SU-DHL-6 (cell line): ENCODE measurements around the gene PLEKHA8.

Source experiments
- H2AFZ ChIP-seq: fragments of 200-600 bp; sonication (generic); 2 replicates; pipeline ENCODE4 v1.6.1; 2014; ENCODE audit warnings: low read depth, mild to moderate bottlenecking, moderate library complexity, mixed read lengths, antibody characterized with exemption, low read length; ENCODE audit not compliant: severe bottlenecking
- H3F3A ChIP-seq: fragments of 200-600 bp; shearing (Covaris generic); 2 replicates; pipeline ENCODE4 v1.6.0; 2016; ENCODE audit warnings: antibody characterized with exemption, mild to moderate bottlenecking; ENCODE audit not compliant: insufficient read depth
- H3K27ac ChIP-seq: fragments of 200-600 bp; sonication (generic); 2 replicates; pipeline ENCODE4 v1.5.1; 2016; ENCODE audit warnings: low read depth, mild to moderate bottlenecking, low read length, moderate library complexity, mixed read lengths
- H3K27me3 ChIP-seq: fragments of 200-600 bp; sonication (generic), shearing (Covaris generic); 2 replicates; pipeline ENCODE4 v1.6.0; 2014; ENCODE audit warnings: mild to moderate bottlenecking, low read length
- H3K36me3 ChIP-seq: fragments of 200-600 bp; sonication (generic); 2 replicates; pipeline ENCODE4 v1.6.1; 2014; ENCODE audit warnings: mild to moderate bottlenecking, low read length, mixed read lengths
- H3K4me2 ChIP-seq: fragments of 300-600, 200-600 bp; shearing (Covaris generic), sonication (generic); 2 replicates; pipeline ENCODE4 v1.6.0; 2014; ENCODE audit warnings: low read length, low read depth, mild to moderate bottlenecking; ENCODE audit not compliant: poor library complexity, severe bottlenecking
- H3K4me3 ChIP-seq: fragments of 200-600 bp; sonication (generic); 2 replicates; pipeline ENCODE4 v1.5.1; 2014; ENCODE audit warnings: antibody characterized with exemption, low read length, mild to moderate bottlenecking, mixed read lengths; ENCODE audit not compliant: insufficient read depth, poor library complexity, severe bottlenecking
- H3K79me2 ChIP-seq: fragments of 200-600 bp; sonication (generic); 2 replicates; pipeline ENCODE4 v1.6.1; 2014; ENCODE audit warnings: mild to moderate bottlenecking, low read length, moderate library complexity; ENCODE audit not compliant: insufficient read depth
- H3K9ac ChIP-seq: fragments of 200-600 bp; sonication (generic); 2 replicates; pipeline ENCODE4 v1.7.0; 2014; ENCODE audit warnings: mild to moderate bottlenecking, low read length
- H3K9me2 ChIP-seq: fragments of 200-600 bp; sonication (generic); replicated peaks from 2 replicates; pipeline ENCODE4 v1.6.1; 2014; ENCODE audit warnings: low read length; ENCODE audit not compliant: insufficient read depth
- H3K9me3 ChIP-seq: fragments of 200-600 bp; sonication (generic); 2 replicates; pipeline ENCODE4 v1.6.1; 2014; ENCODE audit warnings: low read length, mixed read lengths; ENCODE audit not compliant: insufficient read depth
- H4K20me1 ChIP-seq: fragments of 200-600 bp; sonication (generic); 2 replicates; pipeline ENCODE4 v1.6.1; 2014; ENCODE audit warnings: low read depth, mild to moderate bottlenecking, antibody characterized with exemption, low read length, moderate library complexity, mixed read lengths
- CTCF ChIP-seq: fragments of 200-600 bp; sonication (generic); IDR thresholded peaks from one replicate; pipeline ENCODE4 v1.5.1; 2017; ENCODE audit warnings: antibody characterized with exemption, mild to moderate bottlenecking, low read length, moderate library complexity; ENCODE audit not compliant: insufficient read depth, poor library complexity, severe bottlenecking
- EZH2phosphoT487 ChIP-seq: fragments of 200-600 bp; sonication (generic), shearing (Covaris generic); conservative IDR thresholded peaks from 2 replicates; pipeline ENCODE4 v1.6.1; 2018; ENCODE audit warnings: mild to moderate bottlenecking, antibody characterized with exemption, low read length, moderate library complexity, mixed read lengths

PLEKHA8 gene

GRCh38 chr7:30176463-30177109 is 148.4 kb downstream of the PLEKHA8 start:
- Histone ChIP-seq H3K9me3 (no peaks in the 10 kb centered on the region), H3K36me3 (no peaks in the 10 kb centered on the region), H3K79me2 (no peaks in the 10 kb centered on the region), H3K27me3 (no peaks in the 10 kb centered on the region), H3F3A (no peaks in the 10 kb centered on the region), H3K4me2 (no peak overlapping the region), H3K4me3 (no peak overlapping the region), H3K27ac (no peak overlapping the region), H3K9me2 (no peaks in the 10 kb centered on the region), H2AFZ (no peak overlapping the region), H4K20me1 (no peaks in the 10 kb centered on the region), H3K9ac (no peak overlapping the region)
- TF ChIP-seq CTCF (no peak), EZH2phosphoT487 (no peak)

DNA sequence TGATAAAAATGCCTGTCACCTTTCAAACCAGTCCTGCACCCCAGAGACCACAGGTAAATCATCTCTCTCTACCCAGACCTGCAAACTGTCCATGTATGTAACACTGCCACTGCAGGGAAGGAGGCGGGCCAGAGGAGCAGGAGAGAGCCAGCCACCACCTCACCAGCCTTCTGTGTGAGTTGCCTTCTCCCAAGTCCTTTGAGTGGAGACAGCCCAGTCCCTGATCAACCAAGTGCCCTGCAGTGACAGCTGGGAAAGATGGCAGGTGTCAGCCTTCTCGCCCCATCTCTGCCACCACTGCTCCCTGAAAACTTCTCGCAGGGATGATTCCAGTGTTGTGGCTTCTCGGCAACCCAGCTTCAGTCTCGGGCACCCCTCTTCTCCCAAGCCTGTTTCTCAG is 149.0 kb downstream of the PLEKHA8 start:
- H3K9me2 ChIP-seq, result no peaks in the 10 kb centered on the region

GRCh38 chr7:30177965-30178364 is 149.8 kb downstream of the PLEKHA8 start:
- Histone ChIP-seq H3K4me3 (no peak overlapping the region), H4K20me1 (no peaks in the 10 kb centered on the region), H3K36me3 (no peaks in the 10 kb centered on the region), H3K9me2 (no peaks in the 10 kb centered on the region), H3K27me3 (no peaks in the 10 kb centered on the region), H3K27ac (no peak overlapping the region), H3K9me3 (no peaks in the 10 kb centered on the region), H3F3A (no peaks in the 10 kb centered on the region), H2AFZ (no peak overlapping the region), H3K79me2 (no peaks in the 10 kb centered on the region), H3K9ac (no peak overlapping the region), H3K4me2 (no peak overlapping the region)
- no peak for TF ChIP-seq CTCF
- TF ChIP-seq EZH2phosphoT487, result no peak

More for the DNA sequence above, 149.0 kb downstream of the PLEKHA8 start:
- Histone ChIP-seq H3K4me2 (no peak overlapping the region), H3K9me3 (no peaks in the 10 kb centered on the region), H3F3A (no peaks in the 10 kb centered on the region), H2AFZ (no peak overlapping the region), H4K20me1 (no peaks in the 10 kb centered on the region), H3K27ac (no peak overlapping the region), H3K9ac (no peak overlapping the region), H3K36me3 (no peaks in the 10 kb centered on the region), H3K79me2 (no peaks in the 10 kb centered on the region), H3K4me3 (no peak overlapping the region), H3K27me3 (no peaks in the 10 kb centered on the region)
- TF ChIP-seq EZH2phosphoT487, result no peak
- TF ChIP-seq CTCF, result no peak
